Nephron progenitor cell (in vitro differentiated cells): ENCODE data around the gene C1QA.

Source experiments
- DNase-seq: peaks from one replicate; pipeline ENCODE4 v3.0.0; 2021
- H3K27ac Mint-ChIP-seq: 2 replicates; pipeline ENCODE4 v1.8.0; 2021; ENCODE audit warnings: mild to moderate bottlenecking, moderate library complexity, mixed read lengths
- H3K27me3 Mint-ChIP-seq: 2 replicates; pipeline ENCODE4 v1.8.0; 2021; ENCODE audit warnings: mild to moderate bottlenecking, low read depth, mixed read lengths; ENCODE audit not compliant: poor library complexity
- H3K36me3 Mint-ChIP-seq: 2 replicates; pipeline ENCODE4 v1.8.0; 2021; ENCODE audit warnings: low read depth, mixed read lengths
- H3K4me1 Mint-ChIP-seq: 2 replicates; pipeline ENCODE4 v1.8.0; 2021; ENCODE audit warnings: mixed read lengths
- H3K4me3 Mint-ChIP-seq: 2 replicates; pipeline ENCODE4 v1.8.0; 2021; ENCODE audit warnings: mild to moderate bottlenecking, moderate library complexity, mixed read lengths
- H3K9me3 Mint-ChIP-seq: 2 replicates; pipeline ENCODE4 v1.8.0; 2021; ENCODE audit warnings: mild to moderate bottlenecking, moderate library complexity, mixed read lengths
- TF ChIP-seq, protein P1 (sequence below): fragments of 200-600 bp; sonication (generic); IDR thresholded peaks from 2 replicates; pipeline ENCODE4 v1.5.0; 2021; ENCODE audit warnings: antibody characterized with exemption

Gene C1QA

DNA sequence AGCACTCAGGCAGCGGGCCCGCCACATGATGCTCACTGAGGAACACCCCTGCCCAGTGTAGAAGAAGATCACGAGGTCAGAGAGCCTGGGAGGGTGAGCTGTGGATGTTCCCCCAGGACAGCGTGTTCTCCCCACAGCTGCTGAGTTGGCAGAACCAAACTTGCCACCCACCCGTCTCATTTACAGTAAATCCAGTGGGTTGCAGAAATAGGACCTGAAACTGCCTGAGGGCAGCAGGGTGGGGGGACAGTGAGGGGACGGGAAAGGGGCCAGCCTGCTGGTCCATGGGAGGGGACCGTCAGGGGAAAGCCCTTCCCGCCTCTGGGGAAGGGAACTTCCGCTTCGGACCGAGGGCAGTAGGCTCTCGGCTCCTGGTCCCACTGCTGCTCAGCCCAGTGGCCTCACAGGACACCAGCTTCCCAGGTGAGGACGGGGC lies 16.5 kb downstream of the C1QA start, which contains the start of gene C1QB:
C1QB (plus strand) TSS at position 356 of the 436 bp plus-strand sequence. CDS start 6,227 bp downstream, outside the sequence.
- TF ChIP-seq, protein P1, sequence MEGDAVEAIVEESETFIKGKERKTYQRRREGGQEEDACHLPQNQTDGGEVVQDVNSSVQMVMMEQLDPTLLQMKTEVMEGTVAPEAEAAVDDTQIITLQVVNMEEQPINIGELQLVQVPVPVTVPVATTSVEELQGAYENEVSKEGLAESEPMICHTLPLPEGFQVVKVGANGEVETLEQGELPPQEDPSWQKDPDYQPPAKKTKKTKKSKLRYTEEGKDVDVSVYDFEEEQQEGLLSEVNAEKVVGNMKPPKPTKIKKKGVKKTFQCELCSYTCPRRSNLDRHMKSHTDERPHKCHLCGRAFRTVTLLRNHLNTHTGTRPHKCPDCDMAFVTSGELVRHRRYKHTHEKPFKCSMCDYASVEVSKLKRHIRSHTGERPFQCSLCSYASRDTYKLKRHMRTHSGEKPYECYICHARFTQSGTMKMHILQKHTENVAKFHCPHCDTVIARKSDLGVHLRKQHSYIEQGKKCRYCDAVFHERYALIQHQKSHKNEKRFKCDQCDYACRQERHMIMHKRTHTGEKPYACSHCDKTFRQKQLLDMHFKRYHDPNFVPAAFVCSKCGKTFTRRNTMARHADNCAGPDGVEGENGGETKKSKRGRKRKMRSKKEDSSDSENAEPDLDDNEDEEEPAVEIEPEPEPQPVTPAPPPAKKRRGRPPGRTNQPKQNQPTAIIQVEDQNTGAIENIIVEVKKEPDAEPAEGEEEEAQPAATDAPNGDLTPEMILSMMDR = no peak
- Mint-ChIP-seq H3K36me3 (no peaks in the 10 kb centered on the region), H3K27ac (peak within 1 kb of the TSS; percentile 52), H3K4me1 (peaks cover 12% of the 10 kb centered on the region), H3K9me3 (no peaks in the 10 kb centered on the region), H3K27me3 (peaks cover 44% of the 10 kb centered on the region), H3K4me3 (no peak within 1 kb of the TSS)
- no peak for DNase-seq

DNA sequence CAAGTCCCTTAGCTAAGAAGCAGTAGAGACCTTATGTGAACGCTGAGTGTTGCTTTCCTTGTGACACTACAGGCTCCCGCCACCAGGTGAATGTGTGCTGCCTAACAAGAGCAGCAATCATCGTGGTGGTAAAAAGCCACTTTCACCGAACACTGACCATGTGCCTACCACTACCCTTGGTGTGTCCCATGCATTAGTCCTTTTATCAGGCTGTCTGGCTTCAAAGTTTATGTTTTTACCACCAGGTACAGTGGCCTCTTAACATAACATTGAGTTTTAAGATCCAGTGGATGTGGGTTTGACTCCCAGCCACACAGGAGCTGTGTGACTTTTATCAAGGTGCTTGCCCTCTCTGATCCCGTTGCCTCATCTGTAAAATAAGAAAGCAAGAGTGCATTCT lies 18.3 kb downstream of the C1QA start:
- no peaks in the 10 kb centered on the region for H3K36me3 Mint-ChIP-seq
- H3K27me3 Mint-ChIP-seq = peaks cover 44% of the 10 kb centered on the region
- no peak overlapping the region for H3K4me3 Mint-ChIP-seq
- DNase-seq = no peak
- no peaks in the 10 kb centered on the region for H3K9me3 Mint-ChIP-seq
- peaks cover 12% of the 10 kb centered on the region for H3K4me1 Mint-ChIP-seq
- TF ChIP-seq, protein P1 = no peak
- no peak overlapping the region for H3K27ac Mint-ChIP-seq

DNA sequence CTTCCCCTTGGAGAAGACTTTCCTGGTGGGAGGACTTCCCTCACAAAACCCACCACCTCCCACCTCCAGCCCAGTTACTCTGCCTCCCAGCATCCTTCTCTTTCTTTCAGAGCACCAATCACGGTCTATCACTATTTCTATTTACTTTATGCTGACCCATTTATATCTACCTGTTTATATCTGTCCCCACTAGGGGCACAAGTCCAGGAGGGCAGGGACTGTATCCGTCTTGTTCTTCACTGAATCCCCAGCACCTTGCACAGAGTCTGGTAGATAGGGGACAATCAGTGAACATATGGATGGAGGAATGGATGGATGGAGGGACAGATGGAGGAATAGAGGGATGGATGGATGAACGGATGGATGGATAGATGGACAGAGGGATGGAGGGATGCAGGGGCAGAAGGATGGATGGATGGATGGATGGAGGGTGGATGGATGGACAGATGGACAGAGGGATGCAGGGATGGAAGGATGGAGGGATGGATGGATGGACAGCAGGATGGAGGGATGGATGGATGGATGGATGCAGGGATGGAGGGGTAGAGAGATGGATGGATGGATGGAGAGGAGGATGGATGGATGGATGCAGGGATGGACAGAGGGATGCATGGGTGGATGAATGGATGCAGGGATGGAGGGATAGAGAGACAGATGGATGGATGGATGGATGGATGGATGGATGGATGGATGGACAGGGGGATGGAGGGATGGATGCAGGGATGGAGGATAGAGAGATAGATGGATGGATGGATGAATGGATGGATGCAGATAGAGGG lies 22.1 kb downstream of the C1QA start:
- no peak overlapping the region for H3K27ac Mint-ChIP-seq
- no peak for DNase-seq
- H3K4me3 Mint-ChIP-seq = no peak overlapping the region

DNA sequence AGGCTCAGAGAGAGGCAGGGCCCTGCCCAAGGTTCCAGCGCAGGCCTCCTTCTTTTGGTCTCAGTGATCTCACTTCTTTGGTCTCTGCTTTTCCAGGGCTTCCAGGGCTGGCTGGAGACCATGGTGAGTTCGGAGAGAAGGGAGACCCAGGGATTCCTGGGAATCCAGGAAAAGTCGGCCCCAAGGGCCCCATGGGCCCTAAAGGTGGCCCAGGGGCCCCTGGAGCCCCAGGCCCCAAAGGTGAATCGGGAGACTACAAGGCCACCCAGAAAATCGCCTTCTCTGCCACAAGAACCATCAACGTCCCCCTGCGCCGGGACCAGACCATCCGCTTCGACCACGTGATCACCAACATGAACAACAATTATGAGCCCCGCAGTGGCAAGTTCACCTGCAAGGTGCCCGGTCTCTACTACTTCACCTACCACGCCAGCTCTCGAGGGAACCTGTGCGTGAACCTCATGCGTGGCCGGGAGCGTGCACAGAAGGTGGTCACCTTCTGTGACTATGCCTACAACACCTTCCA lies 24.4 kb downstream of the C1QA start:
- Mint-ChIP-seq H3K27me3 (peaks cover 57% of the 10 kb centered on the region), H3K27ac (no peak overlapping the region), H3K36me3 (no peaks in the 10 kb centered on the region), H3K9me3 (no peaks in the 10 kb centered on the region), H3K4me3 (no peak overlapping the region), H3K4me1 (peaks cover 5% of the 10 kb centered on the region)
- DNase-seq = no peak
- TF ChIP-seq, protein P1 = no peak

More for the DNA sequence above, 22.1 kb downstream of the C1QA start:
- H3K36me3 Mint-ChIP-seq = no peaks in the 10 kb centered on the region
- H3K9me3 Mint-ChIP-seq = no peaks in the 10 kb centered on the region
- H3K4me1 Mint-ChIP-seq = peaks cover 14% of the 10 kb centered on the region
- H3K27me3 Mint-ChIP-seq = peaks cover 61% of the 10 kb centered on the region
- TF ChIP-seq, protein P1 = no peak

DNA sequence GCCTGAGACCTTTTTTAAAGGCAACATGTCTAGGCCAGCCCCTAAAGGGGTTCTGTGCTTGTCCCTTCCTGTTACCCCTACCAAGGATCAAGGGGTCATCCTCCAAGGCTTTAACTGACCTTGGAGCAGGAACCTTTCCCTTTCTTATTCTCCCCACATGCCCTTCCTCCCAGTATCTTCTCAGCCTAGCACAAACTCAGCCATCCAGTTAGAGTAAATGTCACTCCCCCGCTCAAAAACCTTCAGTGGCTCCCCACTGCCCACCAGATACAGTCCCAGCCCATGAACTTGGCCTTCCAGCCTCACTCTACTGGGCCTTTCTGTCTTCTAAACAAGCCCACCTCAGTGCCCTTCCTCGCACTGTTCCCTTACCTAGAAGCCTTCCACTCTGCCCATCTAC lies 25.5 kb downstream of the C1QA start:
- no peak for DNase-seq
- TF ChIP-seq, protein P1 = no peak
- no peak overlapping the region for H3K4me3 Mint-ChIP-seq
- no peaks in the 10 kb centered on the region for H3K36me3 Mint-ChIP-seq
- H3K27me3 Mint-ChIP-seq = peaks cover 54% of the 10 kb centered on the region
- H3K27ac Mint-ChIP-seq = no peak overlapping the region
- peaks cover 5% of the 10 kb centered on the region for H3K4me1 Mint-ChIP-seq
- H3K9me3 Mint-ChIP-seq = no peaks in the 10 kb centered on the region
